Gastroesophageal sphincter (tissue), 4 donors: ENCODE results near the gene DCAF5. TPM values are rescaled to one million over a fixed set of nuclear protein-coding genes. Genes with fewer than 3 reads are reported as not detected.
A peak's percentile ranks its signal among the peaks of the same experiment; 100 is the strongest.

Source experiments
- ATAC-seq: fragments of 150-250 bp; one replicate; pipeline ENCODE4 v1.9.1; 2016; ENCODE audit warnings: mild to moderate bottlenecking, moderate library complexity
- H3K27ac ChIP-seq, 4 donors: fragments of 200-600 bp; sonication (generic) in 3 of 4; 1 replicate in 3 of 4; 2 replicates in 1 of 4; pipeline ENCODE4 v1.5.1; 2016 to 2019
- H3K27me3 ChIP-seq: fragments of 200-600 bp; sonication (generic); one replicate; pipeline ENCODE4 v1.5.1; 2019
- H3K36me3 ChIP-seq, 2 donors: fragments of 200-600 bp; sonication (generic); one replicate each; pipeline ENCODE4 v1.5.1; 2019; ENCODE audit warnings: control low read depth in 1 of 2
- H3K4me1 ChIP-seq, 3 donors: fragments of 200-600 bp; sonication (generic); 1 replicate in 2 of 3; 2 replicates in 1 of 3; pipeline ENCODE4 v1.5.1; 2016 to 2019; ENCODE audit warnings: control low read depth in 2 of 3
- H3K4me3 ChIP-seq, 2 donors: fragments of 200-600 bp; sonication (generic); one replicate each; pipeline ENCODE4 v1.5.1; 2019; ENCODE audit warnings: mild to moderate bottlenecking in 1 of 2, moderate library complexity in 1 of 2
- H3K9me3 ChIP-seq, 3 donors: fragments of 200-600 bp; sonication (generic); one replicate each; pipeline ENCODE4 v1.5.1; 2017 to 2019; ENCODE audit warnings: control low read depth in 2 of 3
- EP300 ChIP-seq: sonication (generic); formaldehyde crosslinking; IDR thresholded peaks from one replicate; pipeline ENCODE4 v1.6.1; 2017; ENCODE audit warnings: antibody characterized with exemption, mild to moderate bottlenecking
- POLR2A ChIP-seq, 2 donors: fragments of 450-650 bp; IDR thresholded peaks; one replicate each; pipeline ENCODE4 v1.6.1; 2017; ENCODE audit warnings: antibody characterized with exemption in 2 of 2, mild to moderate bottlenecking in 2 of 2, moderate library complexity in 1 of 2
- POLR2AphosphoS5 ChIP-seq: sonication (generic); formaldehyde crosslinking; IDR thresholded peaks from one replicate; pipeline ENCODE4 v1.6.1; 2017; ENCODE audit warnings: antibody characterized with exemption
- WGBS, 2 donors: methylation state at CpG; one replicate each; pipeline ENCODE4 v1.1.5; 2018; ENCODE audit warnings: low coverage in 1 of 2; 5-methylcytosine and 5-hydroxymethylcytosine counted together
- total RNA-seq, 4 donors: library from RNA; depleted of rRNA; stranded (reverse); fragments of >200 nt; gene quantifications; one replicate each; pipeline ENCODE4 v1.1.0, GENCODE V29; 2016
- TF ChIP-seq, protein P1 (sequence below), 4 experiments: fragments of 200-600 bp in 2 of 4; fragments of 450-650 bp in 2 of 4; sonication (generic) in 1 of 4; IDR thresholded peaks; one replicate each; pipeline ENCODE4 v1.5.1; 2017 to 2019; ENCODE audit warnings: antibody characterized with exemption in 4 of 4, mild to moderate bottlenecking in 2 of 4, moderate library complexity in 2 of 4

The DCAF5 gene
- total RNA-seq, 4 donors from 2014 or later = 31.0 to 63.6 (median 36.9) TPM

DNA sequence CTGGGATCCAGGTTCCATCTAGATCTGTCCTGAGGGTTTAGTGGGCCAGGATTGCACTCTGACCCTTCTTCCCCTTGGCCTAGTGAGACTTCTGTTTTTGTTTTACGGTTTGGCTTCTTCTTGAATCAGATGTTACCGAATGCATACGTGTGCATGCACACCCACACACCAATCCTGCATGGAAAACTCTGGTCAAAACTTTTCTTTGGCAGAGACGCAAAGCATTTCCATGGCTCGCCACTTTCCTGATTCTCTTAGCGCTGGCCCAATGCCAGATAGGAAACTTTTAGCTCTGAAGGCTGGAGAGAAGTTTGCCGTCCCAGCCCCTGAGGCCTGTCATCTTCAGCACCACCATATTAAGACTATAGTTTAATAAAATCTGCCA lies 106.5 kb downstream of the DCAF5 start:
- no peaks in the 10 kb centered on the region for H3K27me3 ChIP-seq
- H3K9me3 ChIP-seq = no peaks in the 10 kb centered on the region
- peak; percentile 22 for ATAC-seq
- no peak overlapping the region for H3K4me3 ChIP-seq
- 0% methylated on average over 5 to 6 of the region's 7 CpGs for WGBS, 2 donors
- H3K4me1 ChIP-seq = peaks cover 44 to 98% (median 67%) of the 10 kb centered on the region in 3 donors
- TF ChIP-seq POLR2AphosphoS5 (peak; percentile 50), EP300 (no peak), POLR2A (IDR thresholded peaks at IDR 0.05) (no peak)
- TF ChIP-seq, protein P1, sequence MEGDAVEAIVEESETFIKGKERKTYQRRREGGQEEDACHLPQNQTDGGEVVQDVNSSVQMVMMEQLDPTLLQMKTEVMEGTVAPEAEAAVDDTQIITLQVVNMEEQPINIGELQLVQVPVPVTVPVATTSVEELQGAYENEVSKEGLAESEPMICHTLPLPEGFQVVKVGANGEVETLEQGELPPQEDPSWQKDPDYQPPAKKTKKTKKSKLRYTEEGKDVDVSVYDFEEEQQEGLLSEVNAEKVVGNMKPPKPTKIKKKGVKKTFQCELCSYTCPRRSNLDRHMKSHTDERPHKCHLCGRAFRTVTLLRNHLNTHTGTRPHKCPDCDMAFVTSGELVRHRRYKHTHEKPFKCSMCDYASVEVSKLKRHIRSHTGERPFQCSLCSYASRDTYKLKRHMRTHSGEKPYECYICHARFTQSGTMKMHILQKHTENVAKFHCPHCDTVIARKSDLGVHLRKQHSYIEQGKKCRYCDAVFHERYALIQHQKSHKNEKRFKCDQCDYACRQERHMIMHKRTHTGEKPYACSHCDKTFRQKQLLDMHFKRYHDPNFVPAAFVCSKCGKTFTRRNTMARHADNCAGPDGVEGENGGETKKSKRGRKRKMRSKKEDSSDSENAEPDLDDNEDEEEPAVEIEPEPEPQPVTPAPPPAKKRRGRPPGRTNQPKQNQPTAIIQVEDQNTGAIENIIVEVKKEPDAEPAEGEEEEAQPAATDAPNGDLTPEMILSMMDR (IDR thresholded peaks at IDR 0.05) = no peak
- no peaks in the 10 kb centered on the region for H3K36me3 ChIP-seq
- H3K27ac ChIP-seq = peak overlapping the region; percentile 78 to 85 (median 80)

- peaks cover 39 to 93% (median 67%) of the 10 kb centered on the region in 3 donors for H3K4me1 ChIP-seq
These were observed 107.0 kb downstream of the DCAF5 start for GRCh38 chr14:69045857-69046475.

GRCh38 chr14:69044965-69045555 lies 107.9 kb downstream of the DCAF5 start:
- Histone ChIP-seq H3K4me1 (peaks cover 32 to 84% (median 60%) of the 10 kb centered on the region in 3 donors), H3K9me3 (no peaks in the 10 kb centered on the region), H3K36me3 (no peaks in the 10 kb centered on the region), H3K4me3 (no peak overlapping the region), H3K27ac (peak overlapping the region; percentile 78 to 85 (median 80)), H3K27me3 (no peaks in the 10 kb centered on the region)
- ATAC-seq = peak; percentile 35
- WGBS, 2 donors = 27% methylated on average over 4 of the region's 6 CpGs; no CpG with 5 or more reads in 1 of the 2 donors
- TF ChIP-seq, protein P1 (IDR thresholded peaks at IDR 0.05) = no peak
- TF ChIP-seq POLR2A (IDR thresholded peaks at IDR 0.05) (no peak), EP300 (no peak), POLR2AphosphoS5 (peak; percentile 77)

More at GRCh38 chr14:69045857-69046475, 107.0 kb downstream of the DCAF5 start:
- no peak for ATAC-seq
- H3K4me3 ChIP-seq = no peak overlapping the region
- no peaks in the 10 kb centered on the region for H3K27me3 ChIP-seq
- TF ChIP-seq POLR2A (IDR thresholded peaks at IDR 0.05) (no peak), POLR2AphosphoS5 (peak; percentile 18)
- H3K9me3 ChIP-seq = no peaks in the 10 kb centered on the region
- no peaks in the 10 kb centered on the region for H3K36me3 ChIP-seq
- H3K27ac ChIP-seq = peak overlapping the region; percentile 78 to 85 (median 80)
- WGBS, 2 donors = 19 to 23% methylated on average over 4 to 5 of the region's 7 CpGs

- 50 to 100% methylated on average over 1 of the region's 2 CpGs for WGBS, 2 donors
- no peaks in the 10 kb centered on the region for H3K9me3 ChIP-seq
These were observed 108.6 kb downstream of the DCAF5 start for GRCh38 chr14:69044296-69044695.

DNA sequence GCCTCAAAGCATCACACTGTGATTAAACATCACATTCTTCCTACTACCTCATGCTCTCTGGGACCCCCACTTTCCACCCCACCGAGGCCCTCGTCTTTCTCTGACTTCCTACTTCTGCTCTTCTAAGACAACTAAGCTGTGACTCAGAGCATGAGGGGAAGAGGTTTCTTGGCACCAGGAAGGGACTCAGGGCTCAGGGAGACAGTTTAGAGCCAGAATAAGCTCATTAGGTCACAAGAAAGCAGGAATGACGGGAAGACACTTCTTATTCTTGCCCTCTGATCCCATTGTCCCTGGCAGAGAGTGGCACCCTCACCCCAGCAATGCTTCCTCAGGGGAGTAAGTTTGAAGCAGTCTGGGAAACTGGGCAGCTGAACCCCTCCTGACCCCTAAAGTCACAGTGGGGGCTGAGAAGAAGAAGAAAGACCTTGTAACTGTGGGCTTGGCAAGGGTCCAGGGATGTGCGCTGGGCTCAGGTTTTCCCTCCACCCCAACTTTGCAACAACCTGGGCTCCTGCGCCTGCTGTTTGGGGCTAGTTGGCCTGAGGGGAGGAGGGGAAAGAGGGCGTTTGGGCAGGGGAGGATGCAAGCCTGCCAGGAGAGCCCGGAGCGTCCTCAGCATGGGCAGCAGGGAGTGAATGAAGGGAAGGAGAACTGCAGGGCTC lies 109.2 kb downstream of the DCAF5 start:
- Histone ChIP-seq H3K4me1 (peaks cover 25 to 76% (median 54%) of the 10 kb centered on the region in 3 donors), H3K27me3 (no peaks in the 10 kb centered on the region), H3K27ac (peak overlapping the region; percentile 37 to 85 (median 80)), H3K4me3 (no peak overlapping the region), H3K9me3 (no peaks in the 10 kb centered on the region), H3K36me3 (no peaks in the 10 kb centered on the region)
- TF ChIP-seq POLR2AphosphoS5 (peak; percentile 82), EP300 (no peak)
- TF ChIP-seq, protein P1 (IDR thresholded peaks at IDR 0.05) = no peak
- peak; percentile 68 for ATAC-seq
- 44 to 52% methylated on average over 7 of the region's 8 CpGs for WGBS, 2 donors

More at GRCh38 chr14:69044296-69044695, 108.6 kb downstream of the DCAF5 start:
- Histone ChIP-seq H3K36me3 (no peaks in the 10 kb centered on the region), H3K4me3 (no peak overlapping the region), H3K4me1 (peaks cover 25 to 76% (median 52%) of the 10 kb centered on the region in 3 donors), H3K27me3 (no peaks in the 10 kb centered on the region), H3K27ac (peak overlapping the region; percentile 37 to 85 (median 80))
- ATAC-seq = no peak
- TF ChIP-seq, protein P1 (IDR thresholded peaks at IDR 0.05) = no peak
- TF ChIP-seq POLR2A (IDR thresholded peaks at IDR 0.05) = no peak
- no peak for TF ChIP-seq EP300
- TF ChIP-seq POLR2AphosphoS5 = no peak
